SK-N-SH (cell line): ENCODE measurements around the gene CHD1. TPM values are rescaled to one million over a fixed set of nuclear protein-coding genes. Genes with fewer than 3 reads are reported as not detected.
A peak's percentile ranks its signal among the peaks of the same experiment; 100 is the strongest.

ENCODE experiments used
- CTCF ChIA-PET: fragments of 300-600, 350-600 bp; formaldehyde crosslinking; extraction: SDS; loops from one replicate; lab custom pipeline; 2021; lab: Yijun Ruan, JAX
- POLR2A ChIA-PET: fragments of 350-600 bp; sonication (Branson Sonifier 250); formaldehyde crosslinking; extraction: SDS; loops from one replicate; lab custom pipeline; 2020; ENCODE audit warnings: antibody characterized with exemption, inconsistent platforms; lab: Yijun Ruan, JAX
- DNase-seq: peaks from one replicate; pipeline ENCODE4 v3.0.0; 2012
- H2AFZ ChIP-seq: fragments of 200-600 bp; sonication (generic); 2 replicates; pipeline ENCODE4 v1.8.1; 2016; ENCODE audit warnings: antibody characterized with exemption, mild to moderate bottlenecking, low read depth
- H3F3A ChIP-seq: fragments of 200-600 bp; sonication (generic); replicated peaks from 2 replicates; pipeline ENCODE3; 2016; ENCODE audit warnings: antibody characterized with exemption, mild to moderate bottlenecking; ENCODE audit not compliant: insufficient read depth
- H3K27ac ChIP-seq, 2 experiments: fragments of 200-500 bp in 1 of 2; fragments of 200-600 bp in 1 of 2; sonication (Bioruptor generic) in 1 of 2; sonication (generic), shearing (Covaris generic) in 1 of 2; 2 replicates each; pipeline versions ENCODE4 v1.5.1 to v1.6.1; 2014 to 2016; ENCODE audit warnings: low read depth in 2 of 2, inconsistent platforms in 1 of 2, low read length in 1 of 2, mild to moderate bottlenecking in 1 of 2, mixed read lengths in 1 of 2
- H3K27me3 ChIP-seq: fragments of 200-600 bp; sonication (generic), shearing (Covaris generic); 2 replicates; pipeline ENCODE4 v1.6.1; 2016; ENCODE audit warnings: mixed run types; ENCODE audit not compliant: insufficient read depth
- H3K36me3 ChIP-seq, 2 experiments: fragments of 200-500 bp in 1 of 2; fragments of 200-600 bp in 1 of 2; sonication (Bioruptor generic) in 1 of 2; sonication (generic) in 1 of 2; replicated peaks in 1 of 2; 2 replicates each; pipeline versions ENCODE3 to v1.5.1; 2014 to 2016; ENCODE audit warnings: low read length in 1 of 2, mild to moderate bottlenecking in 1 of 2; ENCODE audit not compliant: insufficient read depth in 2 of 2, control insufficient read depth in 1 of 2
- H3K4me1 ChIP-seq, 2 experiments: fragments of 200-500 bp in 1 of 2; fragments of 200-600 bp in 1 of 2; sonication (Bioruptor generic) in 1 of 2; sonication (generic), shearing (Covaris generic) in 1 of 2; 2 replicates each; pipeline versions ENCODE4 v1.5.1 to v1.6.1; 2014 to 2016; ENCODE audit warnings: low read depth in 1 of 2, low read length in 1 of 2, mixed run types in 1 of 2; ENCODE audit not compliant: insufficient read depth in 2 of 2, control insufficient read depth in 1 of 2
- H3K4me2 ChIP-seq: fragments of 200-600 bp; sonication (generic), shearing (Covaris generic); 2 replicates; pipeline ENCODE4 v1.6.1; 2017; ENCODE audit warnings: mixed run types
- H3K4me3 ChIP-seq, 2 experiments: fragments of 200-500 bp in 1 of 2; fragments of 200-600 bp in 1 of 2; sonication (Bioruptor generic) in 1 of 2; sonication (generic), shearing (Covaris generic) in 1 of 2; 2 replicates each; pipeline versions ENCODE4 v1.5.1 to v1.8.1; 2014 to 2016; ENCODE audit warnings: low read depth in 2 of 2, inconsistent platforms in 1 of 2, low read length in 1 of 2, mild to moderate bottlenecking in 1 of 2, mixed read lengths in 1 of 2, moderate library complexity in 1 of 2
- H3K79me2 ChIP-seq: fragments of 200-600 bp; sonication (generic); 2 replicates; pipeline ENCODE4 v1.8.1; 2017; ENCODE audit warnings: mild to moderate bottlenecking; ENCODE audit not compliant: insufficient read depth
- H3K9ac ChIP-seq: fragments of 200-600 bp; sonication (generic); 2 replicates; pipeline ENCODE4 v1.6.1; 2017; ENCODE audit warnings: mixed run types
- H3K9me2 ChIP-seq: fragments of 200-600 bp; sonication (generic); 2 replicates; pipeline ENCODE4 v1.6.1; 2017; ENCODE audit warnings: mixed run types
- H3K9me3 ChIP-seq: fragments of 200-600 bp; sonication (generic); 2 replicates; pipeline ENCODE4 v1.6.1; 2017; ENCODE audit warnings: mixed run types, mild to moderate bottlenecking, moderate library complexity
- H4K20me1 ChIP-seq: fragments of 200-600 bp; sonication (generic); 2 replicates; pipeline ENCODE4 v1.6.1; 2017; ENCODE audit warnings: mild to moderate bottlenecking, mixed run types; ENCODE audit not compliant: insufficient read depth
- CHD2 ChIP-seq: fragments of 150-350 bp; IDR thresholded peaks from 2 replicates; pipeline ENCODE4 v1.6.1; 2018; ENCODE audit warnings: low read length; ENCODE audit not compliant: partially characterized antibody
- CTCF ChIP-seq: fragments of 200-600 bp; sonication (generic); IDR thresholded peaks from 2 replicates; pipeline ENCODE4 v1.6.1; 2017; ENCODE audit warnings: antibody characterized with exemption, mild to moderate bottlenecking, moderate library complexity
- ELF1 ChIP-seq: IDR thresholded peaks from 2 replicates; pipeline ENCODE4 v1.4.0; 2012
- EP300 ChIP-seq, 2 experiments: IDR thresholded peaks; 2 replicates each; pipeline versions ENCODE4 v1.4.0 to v1.6.1; 2012; ENCODE audit warnings: borderline replicate concordance in 1 of 2, low read depth in 1 of 2, low read length in 1 of 2
- IRF3 ChIP-seq: fragments of 150-350 bp; IDR thresholded peaks from 2 replicates; pipeline ENCODE4 v1.6.1; 2016; ENCODE audit warnings: mild to moderate bottlenecking, low read depth, low read length
- PBX3 ChIP-seq: IDR thresholded peaks from 2 replicates; pipeline ENCODE4; 2012
- RAD21 ChIP-seq: IDR thresholded peaks from 2 replicates; pipeline ENCODE4 v1.6.1; 2012; ENCODE audit warnings: mild to moderate bottlenecking, low read length
- RXRA ChIP-seq: IDR thresholded peaks from 2 replicates; pipeline ENCODE4 v1.4.0; 2012; ENCODE audit warnings: low read depth, mild to moderate bottlenecking, borderline replicate concordance
- SMC3 ChIP-seq: IDR thresholded peaks from 2 replicates; pipeline ENCODE4 v1.6.1; 2012; ENCODE audit warnings: low read depth, low read length, improper control_type of control experiment
- WGBS: methylation state at CpG from one replicate; pipeline ENCODE4 v1.1.6; 2017; ENCODE audit warnings: low lambda C conversion rate; 5-methylcytosine and 5-hydroxymethylcytosine counted together
- polyA plus RNA-seq, 3 experiments: library from polyadenylated mRNA; depleted of rRNA; stranded (reverse); fragments of >200 nt; gene quantifications; 2 replicates each; pipeline ENCODE4 v1.2.3, GENCODE V29; 2012

Gene CHD1
- polyA plus RNA-seq, 1 of the 3 experiments (the other 2 are of a cell fraction): 12.4 TPM

GRCh38 chr5:98906756-98907355 lies 22.0 kb downstream of the CHD1 start:
- Histone ChIP-seq H3K27me3 (no peaks in the 10 kb centered on the region), H3K4me3 (no peak overlapping the region), H3K9me3 (no peaks in the 10 kb centered on the region), H3K9me2 (no peaks in the 10 kb centered on the region), H4K20me1 (peaks cover 16% of the 10 kb centered on the region), H3K36me3 (peaks cover 25 to 34% of the 10 kb centered on the region in 2 experiments), H3K9ac (no peak overlapping the region), H3K4me1 (peaks cover 0 to 31% of the 10 kb centered on the region in 2 experiments; a peak in 3 of 4 replicates), H3K27ac (peak overlapping the region in 1 of 2 experiments; percentile 28; a peak in 3 of 4 replicates), H3F3A (peaks cover 48% of the 10 kb centered on the region), H3K4me2 (no peak overlapping the region), H3K79me2 (peaks cover 93% of the 10 kb centered on the region), H2AFZ (no peak overlapping the region)
- ChIA-PET POLR2A (no interaction called here), CTCF (interaction anchor here (1.0 to 2.1 kb wide), 6 partner anchors 10 to 153 kb away, joined by 3 to 19 read pairs (median 4); no protein-coding TSS in a partner anchor)
- 78% methylated on average over 3 of the region's 3 CpGs for WGBS
- TF ChIP-seq PBX3: peak; percentile 51
- no peak for TF ChIP-seq ELF1
- TF ChIP-seq EP300 (IDR thresholded peaks at IDR 0.05; ENCODE audit: borderline replicate concordance in 1 of 2, low read depth in 1 of 2, low read length in 1 of 2): peak in 1 of 2 experiments; percentile 16; a peak in 1 of 4 replicates
- TF ChIP-seq IRF3: no peak
- no peak for DNase-seq

GRCh38 chr5:98905857-98906688 lies 22.7 kb downstream of the CHD1 start:
- TF ChIP-seq RXRA: no peak
- peak; percentile 79 for TF ChIP-seq RAD21
- TF ChIP-seq CTCF: peak; percentile 84
- TF ChIP-seq SMC3: peak; percentile 70
- no peak for TF ChIP-seq CHD2
- ChIA-PET CTCF (interaction anchor here (0.8 to 3.5 kb wide), 10 partner anchors 8 to 154 kb away, joined by 3 to 33 read pairs (median 6); partner anchors contain the start of gene CHD1), POLR2A (no interaction called here)
- H3K36me3 ChIP-seq: peaks cover 33 to 41% of the 10 kb centered on the region in 2 experiments
- H3K9ac ChIP-seq: no peak overlapping the region
- no peaks in the 10 kb centered on the region for H3K9me2 ChIP-seq
- no peaks in the 10 kb centered on the region for H3K9me3 ChIP-seq
- peak overlapping the region in 1 of 2 experiments; percentile 28; a peak in 2 of 4 replicates for H3K27ac ChIP-seq
- WGBS: 66% methylated on average over 3 of the region's 3 CpGs
- no peak overlapping the region for H3K4me3 ChIP-seq
- no peaks in the 10 kb centered on the region for H3K27me3 ChIP-seq
- peaks cover 0 to 25% of the 10 kb centered on the region in 2 experiments; a peak in 3 of 4 replicates for H3K4me1 ChIP-seq
- no peak overlapping the region for H3K4me2 ChIP-seq
- DNase-seq: peak; percentile 22
- peaks cover 91% of the 10 kb centered on the region for H3K79me2 ChIP-seq
- H4K20me1 ChIP-seq: peaks cover 9% of the 10 kb centered on the region; the same call in 1 of the 2 replicates
- H3F3A ChIP-seq: peaks cover 40% of the 10 kb centered on the region
- no peak overlapping the region for H2AFZ ChIP-seq
